Muscle of leg (tissue), 11 donors: Measurements from ENCODE around the gene PRLR. TPM values are rescaled to one million over a fixed set of nuclear protein-coding genes. Genes with fewer than 3 reads are reported as not detected.

ENCODE experiments used
- DNase-seq: peaks from one replicate; pipeline ENCODE4 v3.0.0; 2013
- H3K27ac ChIP-seq: one replicate; pipeline ENCODE4 v1.5.1; 2013; ENCODE audit warnings: mild to moderate bottlenecking, low read length, control low read depth
- H3K27me3 ChIP-seq: one replicate; pipeline ENCODE4 v1.6.1; 2013; ENCODE audit warnings: low read length; ENCODE audit not compliant: control insufficient read depth, insufficient read depth
- H3K36me3 ChIP-seq: one replicate; pipeline ENCODE4 v1.6.1; 2013; ENCODE audit warnings: low read length; ENCODE audit not compliant: control insufficient read depth, insufficient read depth
- H3K4me1 ChIP-seq: one replicate; pipeline ENCODE4 v1.6.1; 2013; ENCODE audit warnings: low read length; ENCODE audit not compliant: control insufficient read depth, insufficient read depth
- H3K4me3 ChIP-seq: one replicate; pipeline ENCODE4 v1.5.1; 2013; ENCODE audit warnings: low read length, control low read depth
- H3K9me3 ChIP-seq: replicated peaks from 2 replicates; pipeline ENCODE4 v1.6.1; 2013; ENCODE audit warnings: low read depth, low read length; ENCODE audit not compliant: control insufficient read depth
- WGBS: methylation state at CpG from one replicate; pipeline ENCODE4 v1.1.5; 2013; ENCODE audit warnings: missing lambda C conversion rate; ENCODE audit not compliant: insufficient coverage; 5-methylcytosine and 5-hydroxymethylcytosine counted together
- polyA plus RNA-seq, 8 donors: library from polyadenylated mRNA; unstranded; fragments of 120-200 nt; gene quantifications; one replicate each; pipeline versions ENCODE4 v1.2.1 to v1.2.3, GENCODE V29; 2013; ENCODE audit warnings: inconsistent platforms in 1 of 8, low replicate concordance in 1 of 8; ENCODE audit not compliant: insufficient read length in 8 of 8, insufficient read depth in 1 of 8
- total RNA-seq: library from RNA; stranded (reverse); fragments of 120-200 nt; gene quantifications from one replicate; pipeline ENCODE4 v1.2.4, GENCODE V29; 2013

Gene PRLR
- total and polyA plus RNA-seq, 9 donors: 0.15 to 2.5 (median 0.53) TPM

DNA sequence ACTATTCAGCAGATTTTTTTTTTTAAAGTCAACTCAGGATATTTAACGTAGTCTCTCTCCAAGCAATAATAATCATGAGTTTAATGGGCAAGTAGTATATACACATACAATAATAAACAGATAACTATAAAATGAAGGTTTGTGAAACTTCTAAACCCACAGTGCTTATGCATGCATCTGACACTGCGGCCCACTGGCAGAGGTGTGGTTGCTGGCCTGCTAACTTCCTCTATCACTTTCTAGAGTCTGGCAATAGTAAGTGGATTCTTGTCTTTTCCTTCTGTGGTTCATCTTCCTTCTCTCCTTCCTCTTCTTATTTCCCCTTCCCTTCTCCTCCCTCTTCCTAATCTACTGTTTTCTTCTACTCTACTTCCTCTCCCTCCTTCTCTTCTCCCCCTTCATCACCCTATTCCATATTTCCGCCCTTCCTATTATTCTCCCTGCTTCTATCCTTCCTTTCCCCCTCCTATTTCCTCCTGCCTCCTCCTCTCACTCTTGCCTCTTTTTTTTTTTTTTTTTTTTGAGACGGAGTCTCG, 164.0 kb downstream of the PRLR start:
- Histone ChIP-seq H3K27ac (no peak overlapping the region), H3K9me3 (no peaks in the 10 kb centered on the region), H3K4me1 (no peaks in the 10 kb centered on the region), H3K36me3 (no peaks in the 10 kb centered on the region), H3K27me3 (no peaks in the 10 kb centered on the region), H3K4me3 (no peak overlapping the region)
- DNase-seq: no peak
- 97% methylated on average over 3 of the region's 5 CpGs for WGBS

DNA sequence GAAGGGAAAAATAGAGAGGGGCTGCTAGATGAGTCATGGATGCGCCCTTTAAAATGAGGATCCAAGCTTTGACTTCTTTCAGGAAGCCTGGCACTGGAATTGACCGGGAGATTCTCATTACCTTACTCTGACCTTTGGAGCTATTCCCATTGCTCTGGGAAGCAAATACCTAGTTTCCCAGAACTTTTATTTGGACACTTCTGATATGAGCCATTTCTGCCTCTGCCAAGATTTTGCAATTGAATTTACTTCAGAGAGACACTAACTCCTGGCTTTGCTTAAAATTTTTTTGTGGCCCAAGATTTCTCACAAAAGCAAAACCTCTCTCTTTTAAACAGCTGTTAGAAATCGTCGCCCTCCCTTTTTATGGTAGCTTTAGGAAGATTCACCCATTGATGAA, 166.9 kb downstream of the PRLR start:
- Histone ChIP-seq H3K9me3 (no peaks in the 10 kb centered on the region), H3K36me3 (no peaks in the 10 kb centered on the region), H3K4me3 (no peak overlapping the region), H3K4me1 (no peaks in the 10 kb centered on the region), H3K27me3 (no peaks in the 10 kb centered on the region), H3K27ac (no peak overlapping the region)
- 62% methylated on average over 2 of the region's 4 CpGs for WGBS
- DNase-seq: peak; percentile 81

DNA sequence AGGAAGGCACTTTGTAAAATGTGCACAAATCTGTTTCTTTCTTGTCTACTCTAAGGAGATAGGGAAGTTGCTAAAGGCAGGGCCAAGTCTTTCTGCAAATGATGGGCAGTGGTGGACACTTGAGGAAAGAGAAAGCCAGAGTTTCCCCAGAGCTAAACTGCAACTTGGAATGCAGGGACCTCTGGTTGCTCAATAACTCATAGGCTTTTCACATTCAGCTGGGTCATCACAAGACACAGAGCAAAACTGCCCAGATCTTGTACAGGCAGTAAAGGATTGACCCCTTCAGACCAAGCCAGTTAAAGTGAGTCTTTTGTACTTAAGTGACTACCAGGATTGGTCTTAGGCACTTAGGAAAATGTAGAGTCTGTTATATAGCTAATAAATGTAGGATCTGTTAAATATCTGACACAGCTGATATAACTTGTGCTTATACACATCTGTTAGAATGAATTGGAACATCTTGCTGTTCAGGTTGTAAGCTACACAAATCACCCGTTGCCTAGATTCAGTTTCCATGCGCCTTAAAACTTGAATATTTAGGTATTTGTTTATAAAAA, 169.0 kb downstream of the PRLR start:
- Histone ChIP-seq H3K27me3 (no peaks in the 10 kb centered on the region), H3K27ac (no peak overlapping the region), H3K36me3 (no peaks in the 10 kb centered on the region), H3K4me3 (no peak overlapping the region), H3K9me3 (no peaks in the 10 kb centered on the region), H3K4me1 (no peaks in the 10 kb centered on the region)
- no CpG with 5 or more reads among the region's 2 CpGs for WGBS
- DNase-seq: peak; percentile 52

DNA sequence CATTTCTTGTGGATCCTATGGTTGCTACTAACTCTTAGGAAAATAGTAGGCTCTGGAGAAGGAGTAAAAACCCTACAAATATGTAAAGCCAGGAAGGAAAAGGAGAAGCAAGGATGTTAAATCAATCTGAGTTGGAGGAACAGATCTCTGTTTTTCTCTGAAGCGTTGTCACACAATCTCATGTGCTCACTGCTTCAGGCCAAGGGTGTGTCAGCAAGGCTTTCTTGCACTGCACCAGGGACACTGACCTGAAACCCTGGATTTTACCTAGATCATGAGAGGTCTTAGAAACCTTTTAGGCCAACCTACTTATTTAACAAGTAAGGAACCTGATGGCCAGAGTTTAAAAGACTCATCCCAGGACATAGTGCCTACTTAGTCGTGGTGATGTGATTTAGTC, 170.1 kb downstream of the PRLR start:
- H3K4me1 ChIP-seq: no peaks in the 10 kb centered on the region
- H3K36me3 ChIP-seq: no peaks in the 10 kb centered on the region
- no peak overlapping the region for H3K27ac ChIP-seq
- no peaks in the 10 kb centered on the region for H3K27me3 ChIP-seq
- WGBS: 50% methylated on average over 1 of the region's 2 CpGs
- no peak for DNase-seq
- no peaks in the 10 kb centered on the region for H3K9me3 ChIP-seq
- H3K4me3 ChIP-seq: no peak overlapping the region

DNA sequence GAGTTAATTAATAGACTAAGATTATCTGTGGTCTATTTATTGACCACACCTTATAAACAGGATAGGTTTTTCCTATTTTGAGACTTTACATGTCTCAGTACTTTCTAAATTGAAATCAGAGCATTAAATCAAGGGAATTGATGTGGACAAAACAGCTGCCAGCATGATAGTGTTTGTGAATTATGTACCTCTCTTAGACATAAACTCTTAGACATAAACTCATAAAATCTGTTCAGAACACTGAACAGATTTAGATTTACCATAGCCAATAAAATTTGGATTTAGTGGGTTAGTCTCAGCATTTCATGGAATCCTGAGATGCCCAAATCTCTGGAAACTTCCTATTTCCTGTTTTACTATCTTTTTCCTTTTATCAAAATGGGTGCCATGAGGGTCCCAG, 171.0 kb downstream of the PRLR start:
- DNase-seq: no peak
- Histone ChIP-seq H3K4me1 (no peaks in the 10 kb centered on the region), H3K4me3 (no peak overlapping the region), H3K27ac (no peak overlapping the region), H3K27me3 (no peaks in the 10 kb centered on the region), H3K9me3 (no peaks in the 10 kb centered on the region), H3K36me3 (no peaks in the 10 kb centered on the region)

DNA sequence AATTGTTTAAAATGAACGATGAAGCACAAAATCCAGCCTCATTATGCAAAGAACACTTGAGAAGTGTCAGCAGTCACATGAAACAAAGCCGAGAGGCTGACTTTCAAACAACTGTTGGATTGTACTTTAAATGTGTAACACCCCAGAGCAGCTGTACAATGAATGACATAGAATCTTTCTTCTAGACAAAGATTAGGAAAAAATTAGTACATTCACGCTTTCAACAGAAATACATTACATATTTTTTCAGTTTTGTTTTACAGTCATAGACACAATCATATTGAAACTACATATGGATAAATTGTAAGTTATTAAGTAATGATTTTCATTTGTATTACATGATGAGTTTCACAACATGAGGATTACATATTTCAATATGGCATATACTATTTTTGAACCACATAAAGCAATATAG, 171.9 kb downstream of the PRLR start:
- H3K27ac ChIP-seq: peak overlapping the region; percentile 38
- no peaks in the 10 kb centered on the region for H3K36me3 ChIP-seq
- no CpG with 5 or more reads among the region's 3 CpGs for WGBS
- no peaks in the 10 kb centered on the region for H3K4me1 ChIP-seq
- H3K9me3 ChIP-seq: no peaks in the 10 kb centered on the region
- DNase-seq: peak; percentile 53
- no peak overlapping the region for H3K4me3 ChIP-seq
- no peaks in the 10 kb centered on the region for H3K27me3 ChIP-seq

DNA sequence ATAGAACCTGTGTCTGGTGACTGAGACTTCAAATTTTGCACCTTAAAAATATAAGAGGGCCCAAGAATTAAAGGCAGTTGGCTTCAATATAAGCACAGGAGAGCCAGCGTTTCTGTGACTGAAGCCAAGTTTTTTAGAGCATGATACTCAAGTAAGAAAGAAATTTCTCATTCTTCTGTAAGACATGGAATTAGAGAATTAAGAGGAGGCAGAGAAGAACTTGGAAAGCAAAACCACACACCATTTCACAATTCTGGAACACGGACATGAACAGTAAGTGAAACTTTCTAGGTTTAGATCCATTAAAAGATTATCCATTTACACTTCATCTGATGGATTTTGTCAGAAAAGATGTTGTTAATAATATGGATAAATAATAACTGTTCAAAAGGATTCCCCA, 173.6 kb downstream of the PRLR start:
- no peak for DNase-seq
- Histone ChIP-seq H3K4me1 (no peaks in the 10 kb centered on the region), H3K36me3 (no peaks in the 10 kb centered on the region), H3K27ac (no peak overlapping the region), H3K27me3 (no peaks in the 10 kb centered on the region), H3K4me3 (no peak overlapping the region), H3K9me3 (no peaks in the 10 kb centered on the region)
- no CpG with 5 or more reads among the region's 2 CpGs for WGBS

DNA sequence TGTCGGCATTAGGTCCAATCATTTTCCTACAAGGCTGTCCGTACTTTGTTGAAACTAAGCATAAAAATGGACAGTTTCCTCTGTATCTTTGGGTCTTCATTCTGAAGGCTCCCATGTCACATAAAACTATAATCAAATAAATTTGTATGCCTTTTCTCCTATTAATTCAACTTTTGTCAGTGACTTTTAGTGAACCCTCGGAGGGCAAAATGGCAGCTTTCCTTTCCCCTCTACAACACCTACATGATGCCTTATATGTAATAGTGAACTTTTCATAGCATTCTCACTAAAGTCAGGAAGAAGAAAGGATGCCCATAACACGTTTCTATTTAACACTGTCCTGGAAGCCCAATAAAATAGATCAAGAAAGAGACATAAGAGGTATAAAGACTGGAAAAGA, 177.4 kb downstream of the PRLR start:
- no peaks in the 10 kb centered on the region for H3K9me3 ChIP-seq
- no peak overlapping the region for H3K4me3 ChIP-seq
- no peaks in the 10 kb centered on the region for H3K27me3 ChIP-seq
- H3K27ac ChIP-seq: no peak overlapping the region
- no peaks in the 10 kb centered on the region for H3K4me1 ChIP-seq
- no peak for DNase-seq
- 100% methylated on average over 2 of the region's 4 CpGs for WGBS
- H3K36me3 ChIP-seq: no peaks in the 10 kb centered on the region

DNA sequence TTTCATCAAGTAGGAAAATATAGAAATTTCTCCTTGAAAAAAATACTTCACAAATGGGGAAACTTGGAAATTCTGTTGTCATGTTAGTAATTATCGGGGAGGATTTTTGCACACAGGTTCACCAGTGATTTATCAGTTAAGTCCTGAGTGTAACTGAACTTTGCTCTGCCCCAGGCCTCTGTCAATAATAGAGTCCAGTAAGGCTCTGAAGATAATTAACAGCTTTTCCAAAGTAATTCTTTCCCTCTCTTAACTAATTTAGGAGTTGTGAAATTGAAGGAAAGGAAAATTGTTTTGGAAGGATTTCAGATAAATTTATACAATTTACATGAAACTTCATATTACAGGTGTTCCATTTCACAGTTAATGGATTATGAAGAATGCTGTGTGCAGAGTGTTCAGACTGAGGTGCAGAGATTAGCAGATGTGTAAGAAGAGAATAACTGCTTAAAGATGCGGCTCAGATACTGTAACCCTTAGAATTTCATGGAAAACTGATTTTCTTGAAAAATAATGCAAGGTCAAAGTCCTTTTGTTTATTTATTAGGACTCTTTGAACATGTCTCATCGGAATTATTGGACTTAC, 179.7 kb downstream of the PRLR start:
- Histone ChIP-seq H3K4me3 (no peak overlapping the region), H3K27me3 (no peaks in the 10 kb centered on the region), H3K36me3 (no peaks in the 10 kb centered on the region), H3K4me1 (no peaks in the 10 kb centered on the region), H3K9me3 (no peaks in the 10 kb centered on the region), H3K27ac (no peak overlapping the region)
- no peak for DNase-seq
- 80% methylated on average over 1 of the region's 3 CpGs for WGBS

DNA sequence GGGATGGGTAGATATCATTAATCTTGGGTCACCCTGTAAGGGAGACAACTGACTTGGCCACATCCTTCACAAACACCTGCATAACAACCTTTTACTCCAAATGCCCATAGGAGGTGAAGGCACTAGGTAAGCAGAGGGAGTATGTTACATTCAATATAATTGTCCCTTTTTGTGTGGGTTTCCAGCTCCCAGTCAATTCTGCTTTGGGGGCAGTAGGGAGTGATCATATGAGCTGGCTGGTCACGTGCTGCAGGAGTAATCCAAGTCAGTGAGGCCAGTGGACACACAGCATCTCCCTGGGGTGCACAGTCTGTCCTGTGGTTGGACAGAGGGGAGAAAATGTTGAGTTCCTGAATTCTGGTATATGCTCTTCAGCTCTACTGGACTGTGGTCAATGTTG, 181.4 kb downstream of the PRLR start:
- Histone ChIP-seq H3K4me1 (no peaks in the 10 kb centered on the region), H3K4me3 (no peak overlapping the region), H3K9me3 (no peaks in the 10 kb centered on the region), H3K27ac (no peak overlapping the region), H3K27me3 (no peaks in the 10 kb centered on the region), H3K36me3 (no peaks in the 10 kb centered on the region)
- DNase-seq: no peak
- WGBS: 60% methylated on average over 1 of the region's 1 CpG
